Gastroesophageal sphincter (tissue), 4 donors: ENCODE results near the gene PPL. TPM values are rescaled to one million over a fixed set of nuclear protein-coding genes. Genes with fewer than 3 reads are reported as not detected.

ENCODE experiments used
- ATAC-seq: fragments of 150-250 bp; one replicate; pipeline ENCODE4 v1.9.1; 2016; ENCODE audit warnings: mild to moderate bottlenecking, moderate library complexity
- H3K27ac ChIP-seq, 4 donors: fragments of 200-600 bp; sonication (generic) in 3 of 4; 1 replicate in 3 of 4; 2 replicates in 1 of 4; pipeline ENCODE4 v1.5.1; 2016 to 2019
- H3K27me3 ChIP-seq: fragments of 200-600 bp; sonication (generic); one replicate; pipeline ENCODE4 v1.5.1; 2019
- H3K36me3 ChIP-seq, 2 donors: fragments of 200-600 bp; sonication (generic); one replicate each; pipeline ENCODE4 v1.5.1; 2019; ENCODE audit warnings: control low read depth in 1 of 2
- H3K4me1 ChIP-seq, 3 donors: fragments of 200-600 bp; sonication (generic); 1 replicate in 2 of 3; 2 replicates in 1 of 3; pipeline ENCODE4 v1.5.1; 2016 to 2019; ENCODE audit warnings: control low read depth in 2 of 3
- H3K4me3 ChIP-seq, 2 donors: fragments of 200-600 bp; sonication (generic); one replicate each; pipeline ENCODE4 v1.5.1; 2019; ENCODE audit warnings: mild to moderate bottlenecking in 1 of 2, moderate library complexity in 1 of 2
- H3K9me3 ChIP-seq, 3 donors: fragments of 200-600 bp; sonication (generic); one replicate each; pipeline ENCODE4 v1.5.1; 2017 to 2019; ENCODE audit warnings: control low read depth in 2 of 3
- EP300 ChIP-seq: sonication (generic); formaldehyde crosslinking; IDR thresholded peaks from one replicate; pipeline ENCODE4 v1.6.1; 2017; ENCODE audit warnings: antibody characterized with exemption, mild to moderate bottlenecking
- POLR2A ChIP-seq, 2 donors: fragments of 450-650 bp; IDR thresholded peaks; one replicate each; pipeline ENCODE4 v1.6.1; 2017; ENCODE audit warnings: antibody characterized with exemption in 2 of 2, mild to moderate bottlenecking in 2 of 2, moderate library complexity in 1 of 2
- POLR2AphosphoS5 ChIP-seq: sonication (generic); formaldehyde crosslinking; IDR thresholded peaks from one replicate; pipeline ENCODE4 v1.6.1; 2017; ENCODE audit warnings: antibody characterized with exemption
- WGBS, 2 donors: methylation state at CpG; one replicate each; pipeline ENCODE4 v1.1.5; 2018; ENCODE audit warnings: low coverage in 1 of 2; 5-methylcytosine and 5-hydroxymethylcytosine counted together
- total RNA-seq, 4 donors: library from RNA; depleted of rRNA; stranded (reverse); fragments of >200 nt; gene quantifications; one replicate each; pipeline ENCODE4 v1.1.0, GENCODE V29; 2016
- TF ChIP-seq, protein P1 (sequence below), 4 experiments: fragments of 200-600 bp in 2 of 4; fragments of 450-650 bp in 2 of 4; sonication (generic) in 1 of 4; IDR thresholded peaks; one replicate each; pipeline ENCODE4 v1.5.1; 2017 to 2019; ENCODE audit warnings: antibody characterized with exemption in 4 of 4, mild to moderate bottlenecking in 2 of 4, moderate library complexity in 2 of 4

PPL gene
- total RNA-seq, 4 donors from 2014 or later: 53.7 to 82.5 (median 76.5) TPM

DNA sequence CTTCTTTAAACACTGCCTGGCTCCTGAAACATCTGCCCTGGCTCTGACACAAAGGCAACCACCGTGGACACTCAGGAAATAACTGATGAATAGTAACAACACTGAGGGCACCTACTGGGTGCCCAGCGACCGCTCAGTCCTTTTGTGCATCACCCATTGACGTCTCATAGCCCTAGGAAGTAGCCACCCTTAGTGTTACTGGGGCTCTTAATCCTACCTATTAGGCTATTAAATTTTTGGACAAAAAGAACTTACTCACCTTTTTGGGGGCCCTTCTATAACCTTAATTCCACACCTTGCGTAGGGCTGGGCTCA is 11.7 kb downstream of the PPL start:
- Histone ChIP-seq H3K27me3 (no peaks in the 10 kb centered on the region), H3K9me3 (peaks cover 0 to 17% (median 0%) of the 10 kb centered on the region in 3 donors), H3K27ac (peak overlapping the region in 1 of 4 donors; percentile 6), H3K4me1 (peaks cover 0 to 29% (median 0%) of the 10 kb centered on the region in 3 donors), H3K4me3 (no peak overlapping the region), H3K36me3 (peaks cover 0 to under 1% of the 10 kb centered on the region in 2 donors)
- no peak for TF ChIP-seq POLR2A (IDR thresholded peaks at IDR 0.05)
- no peak for TF ChIP-seq EP300
- TF ChIP-seq, protein P1, sequence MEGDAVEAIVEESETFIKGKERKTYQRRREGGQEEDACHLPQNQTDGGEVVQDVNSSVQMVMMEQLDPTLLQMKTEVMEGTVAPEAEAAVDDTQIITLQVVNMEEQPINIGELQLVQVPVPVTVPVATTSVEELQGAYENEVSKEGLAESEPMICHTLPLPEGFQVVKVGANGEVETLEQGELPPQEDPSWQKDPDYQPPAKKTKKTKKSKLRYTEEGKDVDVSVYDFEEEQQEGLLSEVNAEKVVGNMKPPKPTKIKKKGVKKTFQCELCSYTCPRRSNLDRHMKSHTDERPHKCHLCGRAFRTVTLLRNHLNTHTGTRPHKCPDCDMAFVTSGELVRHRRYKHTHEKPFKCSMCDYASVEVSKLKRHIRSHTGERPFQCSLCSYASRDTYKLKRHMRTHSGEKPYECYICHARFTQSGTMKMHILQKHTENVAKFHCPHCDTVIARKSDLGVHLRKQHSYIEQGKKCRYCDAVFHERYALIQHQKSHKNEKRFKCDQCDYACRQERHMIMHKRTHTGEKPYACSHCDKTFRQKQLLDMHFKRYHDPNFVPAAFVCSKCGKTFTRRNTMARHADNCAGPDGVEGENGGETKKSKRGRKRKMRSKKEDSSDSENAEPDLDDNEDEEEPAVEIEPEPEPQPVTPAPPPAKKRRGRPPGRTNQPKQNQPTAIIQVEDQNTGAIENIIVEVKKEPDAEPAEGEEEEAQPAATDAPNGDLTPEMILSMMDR (IDR thresholded peaks at IDR 0.05): no peak
- TF ChIP-seq POLR2AphosphoS5: no peak
- WGBS, 2 donors: 70% methylated on average over 5 of the region's 5 CpGs; no CpG with 5 or more reads in 1 of the 2 donors
- ATAC-seq: no peak

DNA sequence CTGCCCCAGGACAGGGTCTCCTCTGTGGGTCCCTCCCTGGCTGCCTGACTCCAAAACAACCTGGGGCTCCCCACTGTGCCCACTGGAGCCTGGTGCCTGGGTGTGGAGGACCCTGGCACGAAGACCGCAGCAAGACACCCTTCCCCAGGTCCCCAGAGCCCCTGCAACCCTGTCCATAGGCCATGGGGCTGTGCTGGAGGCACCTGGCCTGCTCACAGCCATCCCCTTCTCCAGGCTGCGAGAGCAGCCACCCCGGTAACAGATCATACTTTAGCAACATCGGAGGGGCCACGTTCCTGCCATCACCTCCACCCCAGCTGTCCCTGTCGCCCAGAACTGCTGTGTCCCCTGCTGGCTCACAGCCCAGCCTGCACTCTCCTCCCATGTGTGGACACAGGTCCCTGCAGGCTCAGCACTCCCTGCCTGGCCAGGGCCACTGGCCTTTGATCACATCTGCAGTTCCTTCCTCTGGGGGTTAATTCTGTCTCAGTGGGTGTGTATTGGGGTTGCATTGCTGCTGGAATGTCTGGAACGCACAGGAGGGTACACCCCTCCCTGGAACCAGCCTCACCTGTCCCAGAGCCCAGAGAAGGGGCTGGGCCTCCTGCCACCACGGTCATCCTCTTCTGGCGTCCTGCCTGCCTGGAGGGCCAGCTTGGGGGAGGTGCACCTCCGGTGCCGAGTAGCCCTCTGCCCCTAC is 12.2 kb downstream of the PPL start:
- Histone ChIP-seq H3K4me1 (peaks cover 0 to 29% (median 0%) of the 10 kb centered on the region in 3 donors), H3K27me3 (no peaks in the 10 kb centered on the region), H3K4me3 (no peak overlapping the region), H3K36me3 (no peaks in the 10 kb centered on the region), H3K27ac (peak overlapping the region in 2 of 4 donors; percentile 6 to 43), H3K9me3 (peaks cover 0 to 17% (median 0%) of the 10 kb centered on the region in 3 donors)
- WGBS, 2 donors: 30% methylated on average over 4 of the region's 12 CpGs; no CpG with 5 or more reads in 1 of the 2 donors
- TF ChIP-seq, protein P1 (IDR thresholded peaks at IDR 0.05): no peak
- TF ChIP-seq POLR2A (IDR thresholded peaks at IDR 0.05) (no peak), POLR2AphosphoS5 (no peak), EP300 (no peak)
- no peak for ATAC-seq

DNA sequence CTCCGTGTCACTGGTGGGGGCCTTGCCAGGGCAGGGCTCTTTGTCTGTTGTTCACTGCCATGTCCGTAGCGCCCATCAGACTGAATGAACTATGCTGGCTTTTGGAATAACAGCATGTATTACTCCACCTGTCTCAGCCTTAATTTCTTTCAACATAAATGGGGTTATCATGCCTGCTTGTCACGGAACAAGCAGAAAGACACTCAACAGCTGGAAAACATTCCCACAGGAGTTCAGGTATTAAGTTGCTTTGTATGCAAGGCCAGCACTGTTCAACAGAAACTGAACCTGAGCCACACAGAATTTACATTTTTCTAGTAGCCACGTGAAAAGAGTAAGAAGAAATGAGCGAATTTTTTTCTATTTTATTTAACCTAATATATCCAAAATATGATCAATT is 13.1 kb downstream of the PPL start:
- 62 to 83% methylated on average over 2 to 3 of the region's 6 CpGs for WGBS, 2 donors
- H3K4me3 ChIP-seq: no peak overlapping the region
- H3K36me3 ChIP-seq: no peaks in the 10 kb centered on the region
- ATAC-seq: no peak
- H3K9me3 ChIP-seq: peaks cover 0 to 17% (median 0%) of the 10 kb centered on the region in 3 donors
- TF ChIP-seq POLR2A (IDR thresholded peaks at IDR 0.05): no peak
- TF ChIP-seq, protein P1 (IDR thresholded peaks at IDR 0.05): no peak
- no peak for TF ChIP-seq EP300
- no peak for TF ChIP-seq POLR2AphosphoS5
- H3K4me1 ChIP-seq: peaks cover 0 to 31% (median 2%) of the 10 kb centered on the region in 3 donors
- no peaks in the 10 kb centered on the region for H3K27me3 ChIP-seq
- no peak overlapping the region for H3K27ac ChIP-seq

- Histone ChIP-seq H3K9me3 (peaks cover 0 to 16% (median 0%) of the 10 kb centered on the region in 3 donors), H3K4me3 (no peak overlapping the region), H3K27ac (no peak overlapping the region), H3K27me3 (no peaks in the 10 kb centered on the region), H3K4me1 (peaks cover 0 to 34% (median 4%) of the 10 kb centered on the region in 3 donors), H3K36me3 (no peaks in the 10 kb centered on the region)
- WGBS, 2 donors: 63 to 73% methylated on average over 7 to 8 of the region's 18 CpGs
- no peak for ATAC-seq
- TF ChIP-seq EP300: no peak
- TF ChIP-seq POLR2AphosphoS5: no peak
- no peak for TF ChIP-seq POLR2A (IDR thresholded peaks at IDR 0.05)
- TF ChIP-seq, protein P1 (IDR thresholded peaks at IDR 0.05): no peak
Observed at GRCh38 chr16:4922721-4923342, 14.1 kb downstream of the PPL start.
